NCI-H345 (cell line): Measurements from ENCODE around the gene NOS1AP.
"Not testable (repeated sequence)": the region's sequence is repeated elsewhere in the genome, so short reads cannot be mapped to it uniquely, and the experiment has no call there.

Experiments
- DNase-seq: peaks from one replicate; lab custom pipeline; 2025; lab: John Stamatoyannopoulos, UW

NOS1AP gene

DNA sequence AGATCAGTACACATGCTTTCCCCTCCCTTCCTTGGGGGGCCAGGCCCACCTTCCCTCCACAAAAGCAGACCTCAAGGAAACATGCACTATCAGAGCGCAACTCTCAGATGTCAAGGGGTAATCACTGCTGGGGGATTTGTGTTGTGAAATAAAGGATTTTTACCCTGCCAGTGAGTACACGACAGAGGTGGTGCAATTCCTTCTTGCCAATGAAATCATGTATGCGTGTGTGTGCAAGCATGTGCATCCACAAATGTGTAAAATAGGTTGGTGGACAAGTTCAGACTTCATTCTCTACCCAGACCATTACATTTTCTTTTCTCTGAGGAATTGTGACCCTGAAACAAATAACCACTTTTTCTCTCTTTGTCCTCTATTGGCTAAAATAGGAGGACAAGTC is 9.8 kb upstream of the NOS1AP start:
- DNase-seq, result no peak

DNA sequence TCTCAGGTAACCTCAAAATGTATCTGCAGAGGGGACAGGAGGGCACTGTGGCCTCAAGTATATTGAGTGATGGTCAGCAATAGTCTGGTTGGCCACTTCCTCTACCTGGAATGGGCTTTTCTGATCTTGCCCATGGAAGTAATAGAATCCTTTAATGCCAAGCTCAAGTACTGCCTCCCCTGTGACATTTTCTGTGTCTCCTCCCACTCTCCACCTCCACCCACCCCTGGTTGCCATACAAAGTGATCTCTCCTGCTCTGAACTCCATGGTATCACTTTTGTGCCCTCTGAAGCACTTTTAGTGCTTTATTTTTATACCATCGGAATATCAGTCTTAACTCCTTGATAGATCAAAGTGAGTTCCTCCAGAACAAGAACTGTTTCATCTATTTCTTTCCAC is 9.2 kb upstream of the NOS1AP start:
- no peak for DNase-seq

DNA sequence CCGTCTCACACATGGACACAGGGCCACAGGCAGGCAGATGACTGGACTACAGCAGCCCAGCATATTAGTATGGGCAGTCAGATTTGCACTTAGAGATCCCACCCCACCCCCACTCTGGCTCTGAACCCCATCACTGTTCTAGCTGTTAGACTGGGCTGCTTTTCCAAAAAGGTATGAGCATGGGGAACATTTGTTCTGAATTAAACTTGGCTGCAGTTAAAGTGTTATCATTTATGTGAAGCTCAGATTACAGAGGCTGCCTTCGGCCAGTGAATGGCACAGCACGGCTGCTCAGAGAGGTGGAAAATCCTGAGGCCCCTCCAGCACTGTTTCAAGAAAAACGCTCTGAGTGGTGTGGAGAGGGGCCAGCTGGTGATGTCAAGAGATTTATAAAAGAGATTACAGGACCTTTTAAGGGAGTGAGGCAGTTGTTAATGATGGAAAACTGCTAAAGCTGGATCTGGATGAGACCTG is 6.9 kb upstream of the NOS1AP start:
- DNase-seq, result no peak

DNA sequence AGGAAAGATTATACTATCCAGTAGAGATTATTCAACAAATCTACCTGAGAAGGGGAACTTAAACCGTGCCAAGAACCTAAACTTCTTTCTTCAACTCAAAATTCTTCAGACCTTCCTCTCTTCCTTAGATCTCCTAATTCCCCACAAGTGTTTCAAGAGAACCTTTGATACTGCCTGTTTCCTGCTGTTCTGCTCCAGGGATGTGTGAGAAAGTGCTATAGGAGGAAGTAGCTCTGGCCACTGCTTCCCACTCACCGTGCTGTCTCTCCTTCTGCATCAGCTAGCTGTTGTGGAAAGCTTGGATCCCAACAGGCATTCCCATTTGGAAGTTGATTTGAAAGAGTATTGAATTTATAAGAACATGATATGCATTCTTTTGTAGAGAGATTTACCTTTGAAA is 4.5 kb upstream of the NOS1AP start:
- no peak for DNase-seq

DNA sequence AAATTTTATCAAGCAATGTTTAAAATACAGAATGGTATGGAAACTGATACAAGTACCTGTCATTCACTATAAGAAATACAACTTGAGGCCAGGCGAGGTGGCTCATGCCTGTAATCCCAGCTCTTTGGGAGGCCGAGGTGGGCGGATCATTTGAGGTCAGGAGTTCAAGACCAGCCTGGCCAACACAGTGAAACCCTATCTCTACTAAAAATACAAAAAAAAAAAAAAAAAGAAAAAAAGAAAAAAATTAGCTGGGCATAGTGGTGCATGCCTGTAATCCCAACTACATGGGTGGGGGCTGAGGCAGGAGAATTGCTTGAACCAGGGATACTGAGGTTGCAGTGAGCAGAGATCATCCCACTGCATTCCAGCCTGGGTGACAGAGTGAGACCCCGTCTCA is 2.7 kb upstream of the NOS1AP start:
- DNase-seq, result not testable (repeated sequence)

DNA sequence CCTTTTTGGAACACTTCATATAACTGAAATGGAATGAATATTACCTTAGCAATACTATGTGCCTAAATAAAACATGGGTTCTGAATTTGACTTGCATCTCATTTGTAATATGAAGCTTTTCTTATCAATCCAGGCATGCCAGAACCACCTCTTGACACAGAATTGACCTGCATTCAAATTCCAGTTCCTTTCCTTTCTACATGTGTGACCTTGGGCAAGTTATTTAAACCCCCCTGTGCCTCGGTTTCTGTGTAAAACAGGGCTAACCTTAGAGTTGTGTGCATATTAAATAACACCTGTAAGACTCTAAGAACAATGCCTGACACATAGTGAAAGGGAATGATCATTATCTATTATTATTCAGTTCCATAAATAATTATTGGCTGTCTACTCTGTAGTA is 2.0 kb upstream of the NOS1AP start:
- no peak for DNase-seq

DNA sequence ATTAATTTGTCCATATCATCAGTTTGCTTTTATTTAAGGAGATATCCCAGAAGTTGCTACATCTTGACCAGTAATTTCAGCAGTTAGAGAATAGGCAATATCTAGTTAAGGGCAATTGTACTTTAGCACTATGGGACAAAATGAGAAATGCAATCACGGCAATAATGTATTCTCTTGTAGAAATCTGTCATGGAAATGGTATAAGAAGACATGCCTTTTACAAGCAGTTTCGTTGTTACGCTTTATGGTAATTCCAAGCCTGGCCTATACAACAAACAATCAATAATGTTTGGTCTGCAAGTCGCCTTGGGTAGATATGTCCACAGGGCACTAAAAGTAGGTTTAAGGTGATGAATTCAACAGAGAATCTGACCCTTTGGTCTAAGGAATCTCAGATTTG is 1.2 kb upstream of the NOS1AP start:
- DNase-seq, result no peak

DNA sequence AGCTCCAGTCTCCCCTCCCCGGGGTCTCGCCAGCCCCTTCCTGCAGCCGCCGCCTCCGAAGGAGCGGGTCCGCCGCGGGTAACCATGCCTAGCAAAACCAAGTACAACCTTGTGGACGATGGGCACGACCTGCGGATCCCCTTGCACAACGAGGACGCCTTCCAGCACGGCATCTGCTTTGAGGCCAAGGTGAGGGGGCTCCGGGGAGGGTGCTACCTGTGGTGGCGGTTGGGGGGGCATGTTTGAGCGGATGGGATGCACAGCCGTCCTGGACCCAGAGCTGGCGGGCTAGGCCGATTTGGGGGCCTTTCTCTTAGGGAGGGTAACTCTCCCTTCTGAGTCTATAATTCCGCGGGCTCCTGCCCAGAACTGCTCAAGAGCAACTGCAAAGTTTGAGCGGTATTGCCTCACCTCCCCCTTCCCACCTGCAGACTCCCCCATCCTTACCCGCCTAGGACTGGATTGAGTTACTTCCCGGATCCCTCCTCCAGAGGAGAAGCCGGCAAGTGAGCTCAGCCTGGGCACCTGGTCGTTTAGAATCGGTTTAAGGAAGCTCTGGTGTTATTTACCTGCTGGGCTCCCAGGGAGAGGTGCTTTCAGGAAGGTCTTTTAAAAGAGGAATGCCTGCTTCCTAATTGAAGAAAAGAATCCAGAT is 730 bp downstream of the NOS1AP start:
- peak; percentile 38 for DNase-seq

DNA sequence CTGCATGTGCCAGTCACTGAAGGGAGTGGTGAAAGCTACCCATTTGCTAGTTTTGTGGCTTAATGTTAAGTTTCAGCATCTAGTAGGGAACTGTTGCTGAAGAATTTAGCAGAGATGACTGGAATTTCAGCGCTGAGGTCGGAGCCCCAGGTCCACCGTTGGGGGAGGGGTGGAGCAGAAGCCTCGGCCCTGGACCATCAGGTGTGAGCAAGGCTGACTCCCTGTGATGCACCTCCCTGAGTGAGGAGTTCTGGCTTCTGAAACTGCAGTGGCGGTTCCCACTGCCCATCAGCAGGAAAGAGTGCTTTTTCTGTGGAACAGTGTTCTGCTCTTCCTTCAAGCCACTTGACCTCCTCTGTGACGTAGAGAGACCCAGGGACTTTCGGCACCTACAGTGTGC is 1.3 kb downstream of the NOS1AP start:
- DNase-seq, result no peak

DNA sequence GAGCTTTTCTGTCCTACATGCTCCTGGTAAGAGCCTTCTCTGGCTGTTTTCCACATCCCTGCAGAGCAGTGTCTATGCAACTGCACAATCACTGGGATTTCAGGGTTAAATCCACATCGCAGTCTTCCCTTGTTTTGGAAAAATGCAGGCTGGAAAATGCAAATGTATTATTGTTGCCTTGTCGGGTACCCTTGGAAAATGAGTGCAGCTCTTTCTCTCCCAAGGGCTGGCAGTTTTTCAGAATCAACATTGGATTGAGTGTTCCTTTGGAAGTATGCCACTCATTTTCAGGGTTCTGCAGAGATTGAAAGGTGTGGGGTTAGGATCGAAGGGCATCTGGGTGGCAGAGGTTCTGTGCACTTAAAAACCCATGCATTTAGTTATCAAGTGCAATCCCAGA is 3.2 kb downstream of the NOS1AP start:
- DNase-seq, result no peak

DNA sequence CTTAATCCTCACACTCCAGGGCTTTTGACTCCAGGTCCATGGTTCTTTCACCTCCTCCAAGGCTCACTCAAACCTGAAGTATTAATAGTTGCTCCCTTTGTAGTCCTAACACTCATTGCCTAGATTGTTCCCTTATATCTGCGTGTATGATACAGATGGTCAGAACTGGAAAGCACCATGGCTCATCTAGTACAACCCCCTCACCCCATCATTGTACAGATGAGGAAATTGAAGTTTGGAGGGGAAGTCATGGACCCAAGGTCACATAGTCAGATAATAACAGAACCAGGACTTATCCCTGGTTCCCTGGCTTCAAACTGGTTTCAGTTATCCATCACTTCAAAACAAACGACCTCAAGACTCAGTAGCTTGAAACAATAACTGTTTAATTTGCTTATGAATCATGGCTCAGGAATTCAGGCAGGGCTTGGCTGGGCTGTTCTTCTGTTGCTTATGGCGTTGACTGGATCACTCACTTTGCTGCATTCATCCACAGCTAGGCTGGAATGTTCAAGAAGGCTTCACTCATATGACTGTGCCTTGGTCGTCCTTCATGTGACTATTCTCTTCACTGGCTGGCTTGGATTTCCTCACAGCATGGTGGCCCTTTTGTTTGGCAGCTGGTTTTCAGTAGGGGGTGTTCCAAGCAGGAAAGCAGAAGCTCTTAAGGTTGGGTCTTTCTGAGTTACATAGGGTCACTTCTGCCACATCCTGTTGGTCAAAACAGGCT is 5.0 kb downstream of the NOS1AP start:
- no peak for DNase-seq

DNA sequence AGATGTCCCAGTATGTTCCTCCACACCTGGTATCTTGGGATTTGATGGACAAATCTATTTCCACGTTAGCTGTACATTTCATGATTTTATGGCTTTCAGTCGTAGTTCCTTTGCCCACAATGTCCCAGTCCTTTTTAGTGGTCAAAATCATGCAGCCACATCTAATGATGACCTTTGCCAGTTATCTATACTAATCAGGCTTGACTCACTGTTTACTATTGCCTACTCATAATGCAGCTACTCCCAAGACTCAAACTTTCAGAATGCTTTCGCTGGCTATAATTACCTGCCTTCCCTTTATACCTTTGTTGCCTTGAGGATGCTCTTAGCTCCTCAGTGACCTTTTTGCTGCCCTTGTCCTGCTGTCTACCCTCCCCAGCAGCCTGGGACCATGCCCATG is 6.4 kb downstream of the NOS1AP start:
- DNase-seq, result no peak

DNA sequence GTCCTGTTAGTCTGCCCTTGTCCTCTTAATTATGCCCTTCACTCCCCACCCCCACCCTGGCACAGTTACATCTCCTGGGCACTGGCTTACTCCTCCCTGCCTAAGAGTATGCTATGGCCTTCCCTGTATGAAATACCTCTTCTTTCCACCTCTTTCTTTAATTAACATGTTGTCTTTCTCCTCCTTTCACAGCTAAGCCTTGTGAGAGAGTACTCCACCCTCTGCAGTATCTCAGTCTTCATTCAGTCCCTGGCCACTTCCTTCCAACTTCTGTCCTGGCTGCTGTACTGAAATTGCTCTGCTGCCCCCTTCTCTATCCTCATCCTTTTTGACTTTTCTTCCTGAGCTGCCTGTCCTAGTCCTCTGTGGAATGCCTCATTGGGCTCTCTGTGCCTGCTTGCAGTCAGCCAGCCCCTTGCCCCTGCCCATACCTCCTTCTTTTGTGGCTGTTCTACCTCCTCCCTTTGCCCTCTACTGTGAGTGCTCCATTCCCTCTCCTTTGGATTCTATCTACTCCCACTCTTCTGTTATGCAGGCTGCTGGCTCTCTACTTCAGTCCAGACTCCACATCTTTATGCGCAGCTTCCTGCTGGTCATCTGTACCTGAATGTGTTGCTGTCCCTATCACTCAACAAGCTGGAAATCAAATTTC is 8.3 kb downstream of the NOS1AP start:
- DNase-seq, result no peak

DNA sequence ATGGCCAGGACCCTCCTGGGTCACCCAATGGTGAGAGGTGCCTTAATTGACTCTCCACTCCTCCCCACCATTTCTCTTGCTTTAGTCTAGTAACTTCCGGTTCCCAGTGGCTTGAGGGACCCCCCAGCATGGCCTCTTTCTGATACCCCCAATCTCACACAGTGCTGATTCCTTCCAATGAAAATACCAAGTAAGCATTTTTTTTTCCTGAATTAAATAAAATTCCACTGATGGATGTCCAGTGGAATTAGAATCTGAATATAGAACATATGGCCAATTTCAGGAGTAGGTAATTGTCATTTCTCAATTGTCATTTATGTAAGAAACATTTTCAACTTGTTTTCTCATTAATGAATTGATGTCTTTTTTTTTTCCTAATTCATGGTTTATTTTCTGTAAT is 9.5 kb downstream of the NOS1AP start:
- DNase-seq, result no peak

DNA sequence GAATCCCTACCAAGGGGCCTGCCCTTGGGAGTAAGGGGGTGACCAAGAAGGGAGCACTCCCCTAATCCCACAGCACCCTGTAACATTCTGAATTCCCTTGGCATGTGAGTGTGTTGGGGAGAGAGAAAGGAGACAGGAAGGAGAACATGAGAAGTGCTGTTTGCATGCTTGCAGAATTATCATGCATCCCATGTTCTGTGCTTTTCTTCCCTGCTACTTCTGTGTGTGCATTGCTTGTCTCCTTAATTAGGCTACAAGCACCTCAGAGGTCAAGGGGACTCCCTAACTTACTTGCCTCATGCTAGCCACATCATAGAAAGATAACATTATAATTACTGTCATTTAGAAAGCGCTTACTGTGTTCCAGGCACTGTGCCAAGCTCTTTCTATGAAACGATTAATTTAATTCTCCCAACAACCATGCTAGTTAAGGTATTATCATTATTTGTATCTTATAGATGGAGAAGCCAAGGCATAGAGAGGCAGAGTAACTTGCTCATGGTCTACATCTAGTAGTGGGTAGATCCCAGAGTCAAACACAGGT is 11.1 kb downstream of the NOS1AP start:
- no peak for DNase-seq

DNA sequence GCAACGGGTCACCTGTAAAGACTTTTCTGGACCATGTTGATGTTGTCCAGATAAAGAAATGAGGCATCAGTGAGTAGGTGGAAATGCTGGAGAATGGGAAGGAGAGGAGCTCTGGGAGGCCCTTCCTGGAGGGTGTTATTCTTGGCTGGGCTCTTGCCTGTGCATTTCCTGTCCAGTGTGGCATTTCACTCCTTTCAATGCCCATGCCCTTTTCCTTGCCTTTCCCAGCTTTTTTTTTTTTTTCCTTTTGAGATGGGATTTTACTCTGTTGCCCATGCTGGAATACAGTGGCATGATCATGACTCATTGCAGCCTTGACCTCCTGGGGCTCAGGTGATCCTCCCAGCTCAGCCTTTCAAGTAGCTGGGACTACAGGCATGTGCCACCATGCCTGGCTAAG is 11.8 kb downstream of the NOS1AP start:
- no peak for DNase-seq

DNA sequence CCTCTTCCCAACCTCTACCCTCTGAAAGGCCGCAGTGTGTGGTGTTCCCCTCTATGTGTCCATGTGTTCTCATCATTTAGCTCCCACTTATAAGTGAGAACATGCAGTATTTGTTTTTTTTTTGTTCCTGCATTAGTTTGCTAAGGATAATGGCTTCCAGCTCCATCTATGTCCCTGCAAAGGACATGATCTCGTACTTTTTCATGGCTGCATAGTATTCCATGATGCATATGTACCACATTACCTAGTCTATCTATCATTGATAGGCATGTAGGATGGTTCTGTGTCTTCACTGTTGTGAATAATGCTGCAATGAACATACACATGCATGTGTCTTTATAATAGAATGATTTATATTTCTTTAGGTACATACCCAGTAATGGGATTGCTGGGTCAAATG is 12.6 kb downstream of the NOS1AP start:
- DNase-seq, result not testable (repeated sequence)

DNA sequence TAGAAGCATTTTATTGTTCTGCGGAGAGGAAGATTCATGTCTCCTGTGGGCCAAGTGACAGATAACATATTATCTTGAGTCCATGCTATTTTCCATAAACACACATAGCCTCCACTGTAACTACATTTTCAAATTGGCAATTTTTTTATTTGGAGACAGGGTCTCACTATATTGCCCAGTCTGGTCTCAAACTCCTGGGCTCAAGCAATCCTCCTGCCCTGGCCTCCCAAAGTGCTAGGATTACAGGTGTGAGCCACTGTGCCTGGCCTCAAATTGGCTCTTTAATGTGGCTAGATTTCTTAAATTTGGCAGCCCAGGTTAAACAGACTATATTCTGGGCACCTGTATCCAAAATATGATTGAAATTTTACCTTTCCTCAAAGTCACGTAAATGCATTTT is 13.8 kb downstream of the NOS1AP start:
- no peak for DNase-seq

DNA sequence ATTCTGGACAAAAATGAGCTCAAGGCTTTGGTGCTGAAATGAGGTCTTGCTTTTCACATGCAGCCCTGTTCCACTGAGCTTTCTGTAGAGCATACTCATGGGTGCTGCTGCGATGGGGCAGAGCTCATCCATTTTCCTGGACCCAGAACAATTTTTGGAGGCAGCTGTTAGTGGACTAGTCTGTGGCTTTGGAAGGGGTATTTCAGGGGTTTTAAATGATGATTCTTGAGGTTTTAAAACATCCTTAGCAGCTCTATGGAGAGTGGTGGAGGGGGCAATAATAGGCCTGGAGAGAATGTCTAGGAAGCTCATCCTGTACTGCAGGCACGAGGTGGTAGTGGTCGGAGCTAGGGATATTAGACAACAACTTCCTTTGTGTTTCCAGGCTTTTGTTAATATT is 16.5 kb downstream of the NOS1AP start:
- DNase-seq, result no peak

DNA sequence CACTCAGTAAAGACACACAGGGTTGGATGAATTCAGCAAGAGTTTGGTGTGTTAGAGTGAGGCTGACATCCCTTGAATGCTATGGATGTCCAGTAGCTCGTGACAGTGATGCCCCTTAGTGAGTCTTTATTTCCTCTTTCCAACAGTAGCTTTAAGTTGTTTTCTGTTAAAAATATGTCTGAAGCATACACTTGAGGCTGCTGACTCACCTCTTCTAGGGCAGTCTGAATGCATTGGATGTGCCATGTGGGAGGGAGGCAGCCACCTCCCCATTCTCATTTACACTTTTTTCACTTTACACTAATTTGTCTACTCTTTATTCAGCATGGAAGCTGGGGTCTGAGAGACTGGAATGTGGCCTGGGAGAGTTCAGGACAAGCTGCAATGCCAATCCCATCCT is 17.6 kb downstream of the NOS1AP start:
- DNase-seq, result no peak

DNA sequence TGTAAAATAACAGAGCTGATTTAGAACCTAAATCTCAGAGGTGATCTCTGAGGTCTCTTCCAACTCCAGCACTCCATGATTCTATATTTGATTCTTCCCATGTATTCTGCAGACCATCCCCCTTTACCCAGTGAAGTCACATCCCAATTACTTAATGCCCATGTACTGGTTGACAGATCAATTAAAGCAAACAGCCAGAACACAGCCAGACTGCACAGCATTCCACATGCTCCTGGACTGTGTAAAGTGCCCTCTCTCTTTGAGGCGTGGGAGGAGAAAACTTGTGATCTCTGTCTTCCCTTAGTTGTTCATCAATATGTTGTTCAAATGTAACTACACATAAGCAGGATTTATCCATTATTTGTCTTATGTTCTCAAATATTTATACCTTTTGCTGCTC is 18.1 kb downstream of the NOS1AP start:
- DNase-seq, result no peak

DNA sequence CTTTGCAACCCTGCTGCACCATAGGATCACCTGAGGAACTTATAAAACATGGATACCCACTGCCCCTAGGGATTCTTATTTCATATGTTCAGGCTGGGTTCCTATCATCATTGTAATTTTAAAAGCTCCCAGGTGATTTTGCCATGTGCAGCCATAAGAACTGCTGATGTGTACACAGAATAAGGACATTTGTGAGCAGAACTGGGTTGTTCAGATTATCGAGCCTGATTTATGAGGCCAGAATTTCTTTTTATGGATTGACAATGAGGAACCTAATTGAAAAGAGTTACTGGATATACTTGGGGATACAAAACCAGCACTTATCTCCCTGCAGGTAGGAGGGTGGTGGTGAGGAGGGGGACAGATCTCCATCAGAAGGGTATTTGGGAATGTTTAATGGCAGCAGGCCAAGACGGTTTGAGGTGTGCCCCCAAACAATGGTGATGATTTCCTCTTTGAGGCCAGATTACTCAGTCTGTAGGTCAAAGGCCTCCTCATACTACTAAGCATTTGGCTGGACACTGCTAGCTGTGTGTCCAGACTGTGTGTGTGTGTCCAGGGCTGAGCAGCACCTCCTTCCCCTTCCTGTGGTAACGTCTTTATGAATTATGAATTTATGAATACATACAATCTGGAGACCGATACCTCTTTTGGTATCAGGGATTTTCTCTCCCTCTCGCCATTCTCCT is 18.9 kb downstream of the NOS1AP start:
- DNase-seq, result no peak

DNA sequence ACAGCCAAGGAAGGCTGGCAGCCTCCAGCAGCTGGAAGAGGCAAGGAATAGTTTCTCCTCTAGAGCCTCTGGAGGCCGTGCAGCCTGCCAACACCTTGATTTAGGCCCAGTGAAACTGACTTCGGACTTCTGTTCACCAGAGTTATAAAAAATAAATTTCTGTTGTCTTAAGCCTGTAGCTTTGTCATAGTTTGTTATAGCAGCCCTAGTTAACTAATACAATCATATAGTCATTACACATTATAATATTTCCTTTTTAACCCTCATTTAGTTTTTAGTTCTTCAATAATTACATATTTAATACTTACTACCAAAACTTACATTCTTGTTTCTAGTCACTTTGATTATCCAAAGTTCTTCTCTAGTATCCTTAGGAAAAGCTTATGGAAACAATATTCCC is 20.3 kb downstream of the NOS1AP start:
- no peak for DNase-seq
